Activated CD4-positive, alpha-beta T cell treated with anti-CD3 and anti-CD28 coated beads, Interleukin-2, amount 50 U/mL, for 4 hours (primary cell): ENCODE results near the gene CPAMD8.

Experiments used
- DNase-seq, 2 experiments: peaks; one replicate each; pipeline ENCODE4 v3.0.0-alpha.2; 2020

The CPAMD8 gene

DNA sequence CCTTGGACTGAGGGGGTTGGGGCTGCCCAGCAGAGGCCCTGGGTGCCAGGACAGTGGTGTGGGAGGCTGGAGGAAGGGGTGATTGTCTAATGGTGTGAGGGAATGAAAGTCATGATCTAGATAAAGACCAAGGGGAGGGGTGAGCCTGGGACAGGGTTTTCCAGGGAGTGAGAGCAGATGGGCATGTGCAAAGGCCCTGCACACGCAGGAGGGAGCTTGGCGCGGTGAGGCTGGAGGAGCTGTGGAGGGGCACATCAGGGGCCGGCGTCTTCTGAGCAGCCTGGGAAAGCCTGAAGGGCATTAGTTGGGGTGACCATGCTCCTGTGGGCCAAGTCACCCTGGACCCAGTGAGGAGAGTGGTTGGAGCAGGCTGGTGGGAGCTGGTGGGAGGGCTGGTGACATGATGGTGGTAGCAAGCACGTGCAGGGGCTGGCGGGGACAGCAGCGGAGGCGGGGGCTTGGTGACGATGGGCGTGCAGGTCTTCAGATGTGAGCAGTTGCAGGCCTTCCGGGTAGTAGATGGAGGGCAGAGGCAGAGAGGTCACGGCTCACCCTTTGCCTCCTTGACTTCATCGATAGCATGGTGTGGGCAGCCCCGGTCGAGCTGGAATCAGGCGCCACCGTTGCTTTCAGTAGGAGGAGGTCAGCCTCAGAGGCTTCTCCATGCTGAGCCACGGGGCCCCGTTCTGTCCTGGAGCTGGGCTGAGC lies 158.0 kb downstream of the CPAMD8 start:
- DNase-seq, result no peak

DNA sequence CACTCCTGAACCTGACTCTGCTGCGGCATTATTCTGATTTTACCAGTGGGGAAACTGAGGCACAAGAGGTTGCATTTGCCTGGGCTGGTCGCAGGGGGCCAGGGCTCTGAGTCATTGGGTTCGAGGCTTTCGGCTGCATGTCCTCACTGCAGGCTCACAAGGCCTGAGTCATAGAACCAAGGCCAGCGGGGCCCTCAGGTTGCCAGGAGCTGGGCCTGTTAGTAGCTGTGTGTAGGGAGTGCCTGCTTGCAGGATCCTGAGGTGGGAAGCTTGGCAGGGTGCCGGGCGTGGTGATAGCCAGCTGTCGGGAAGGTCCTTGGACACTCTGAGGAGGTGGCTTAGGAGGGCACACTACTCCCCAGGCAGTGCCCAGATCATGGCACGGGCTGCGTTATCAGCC lies 159.4 kb downstream of the CPAMD8 start:
- no peak for DNase-seq

GRCh38 chr19:16862826-16863415 lies 163.7 kb downstream of the CPAMD8 start:
- no peak for DNase-seq

DNA sequence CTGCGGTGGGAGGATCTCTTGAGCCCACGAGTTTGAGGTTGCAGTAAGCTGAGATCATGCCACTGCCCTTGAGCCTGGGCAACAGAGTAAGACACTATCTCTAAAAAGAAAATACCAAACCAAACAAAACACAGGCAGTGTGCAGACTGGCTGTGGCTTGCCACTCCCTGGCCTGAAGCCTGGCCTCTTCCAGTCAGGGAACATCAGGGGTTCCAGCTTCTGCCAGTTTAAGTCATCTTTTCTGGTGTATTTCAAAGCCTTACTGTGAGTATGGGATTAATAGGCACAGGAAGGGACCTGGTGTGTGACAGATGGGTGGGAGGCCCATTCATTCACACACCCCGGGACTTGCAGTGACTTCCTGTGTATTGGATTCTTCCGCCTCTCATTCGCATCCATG lies 164.8 kb downstream of the CPAMD8 start:
- no peak for DNase-seq

GRCh38 chr19:16861011-16861410 lies 165.6 kb downstream of the CPAMD8 start:
- DNase-seq, result no peak

- no peak for DNase-seq
These were observed 166.5 kb downstream of the CPAMD8 start for GRCh38 chr19:16860118-16860517.

GRCh38 chr19:16859626-16860025 lies 167.0 kb downstream of the CPAMD8 start:
- no peak for DNase-seq

- DNase-seq, result no peak
These were observed 170.5 kb downstream of the CPAMD8 start for GRCh38 chr19:16856091-16856490.

DNA sequence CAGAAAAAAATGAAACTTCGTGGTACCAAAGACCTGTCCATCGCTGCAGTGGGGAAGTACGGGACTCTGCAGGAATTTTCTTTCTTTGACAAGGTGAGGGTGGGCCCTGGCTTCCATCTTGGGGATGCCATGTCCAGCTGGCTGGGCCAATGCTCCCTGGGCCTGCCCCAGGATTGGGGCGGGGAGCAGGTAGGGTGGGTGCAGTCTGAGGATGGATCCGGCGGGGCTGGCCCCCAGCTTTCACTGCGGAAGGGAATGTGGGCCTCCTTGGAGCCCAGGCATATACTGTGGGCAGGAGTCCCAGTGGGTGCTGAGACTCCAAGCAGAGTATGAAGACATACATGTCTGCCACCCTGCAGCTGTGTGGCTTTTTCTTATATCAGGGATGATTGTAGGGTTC lies 173.5 kb downstream of the CPAMD8 start:
- no peak for DNase-seq

DNA sequence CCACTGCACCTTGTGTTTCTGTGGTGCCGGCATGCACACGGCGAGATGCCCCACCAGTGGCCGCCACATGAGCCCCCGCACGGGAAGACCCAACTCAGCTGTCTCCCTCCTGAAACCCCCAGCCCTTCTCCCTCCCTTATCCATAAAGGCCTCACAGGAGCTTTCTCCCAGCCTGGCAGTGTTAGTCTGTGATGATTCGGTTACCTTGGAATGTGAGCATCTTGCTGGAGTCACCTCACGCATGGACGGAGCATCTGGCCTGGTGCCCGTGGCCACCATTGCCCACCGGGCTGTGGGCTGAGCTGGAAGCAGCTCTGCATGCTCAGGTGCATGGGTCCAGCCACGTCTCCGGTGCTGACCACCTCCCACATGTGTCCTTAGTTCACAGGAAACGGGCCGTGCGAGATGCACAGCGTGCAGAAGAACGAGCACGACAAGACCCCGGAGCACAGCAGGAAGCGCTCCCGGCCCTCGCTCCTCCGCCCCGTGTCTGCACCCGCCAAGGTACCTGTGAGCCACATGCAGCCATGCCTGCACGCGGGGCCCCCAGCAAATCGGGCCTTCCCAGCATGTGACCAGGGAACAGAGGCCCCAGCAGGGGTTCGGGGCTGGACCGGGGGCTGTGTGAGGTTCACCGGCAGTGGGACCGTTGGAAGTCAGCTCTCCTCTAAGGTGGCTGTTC lies 175.4 kb downstream of the CPAMD8 start:
- DNase-seq, result no peak

GRCh38 chr19:16850133-16850532 lies 176.5 kb downstream of the CPAMD8 start:
- no peak for DNase-seq

DNA sequence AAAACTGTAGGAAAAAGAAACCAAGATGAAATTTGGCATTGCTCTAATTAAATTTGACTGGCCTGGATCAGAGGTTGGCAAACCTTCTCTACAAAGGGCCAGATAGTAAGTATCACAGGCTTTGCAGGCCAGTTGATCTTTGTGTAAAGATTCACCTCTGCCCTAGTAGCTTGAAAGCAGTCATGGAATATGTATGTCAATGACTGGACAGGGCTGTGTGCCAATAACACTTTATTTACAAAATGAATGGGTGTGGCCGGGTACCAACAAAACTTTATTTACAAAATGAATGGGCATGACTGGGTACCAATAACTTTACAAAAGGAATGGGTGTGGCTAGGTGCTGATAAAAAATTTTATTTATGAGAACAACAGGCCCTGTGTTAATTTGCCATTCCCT lies 177.4 kb downstream of the CPAMD8 start:
- DNase-seq, result no peak

DNA sequence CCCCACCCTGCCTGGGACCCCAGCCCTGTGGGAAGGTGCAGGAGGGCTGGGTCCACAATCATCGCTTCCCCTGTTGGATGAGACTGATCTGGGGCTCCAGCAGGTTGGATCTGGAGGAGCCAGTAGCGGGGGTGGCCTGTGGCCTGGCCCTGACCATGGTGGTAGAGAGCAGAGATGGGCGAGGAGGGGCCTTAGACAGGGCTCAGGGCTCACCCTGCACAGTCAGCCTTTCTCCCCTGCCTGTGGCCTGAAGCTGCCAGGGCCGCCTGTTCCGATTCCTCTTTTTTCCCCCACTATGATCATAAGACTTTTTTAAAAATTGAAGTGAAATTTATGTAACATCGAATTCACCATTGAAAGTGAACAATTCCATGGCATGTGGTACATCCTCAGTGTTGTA lies 179.2 kb downstream of the CPAMD8 start:
- DNase-seq, result no peak

- no peak for DNase-seq
These were observed 179.7 kb downstream of the CPAMD8 start for GRCh38 chr19:16846901-16847300.
